Heart left ventricle (tissue), 13 donors: Measurements from ENCODE around the gene LMTK2.

Experiments used
- POLR2A ChIP-seq, 2 donors: fragments of 450-650 bp; IDR thresholded peaks; one replicate each; pipeline ENCODE4 v1.6.1; 2017; ENCODE audit warnings: antibody characterized with exemption in 2 of 2, mild to moderate bottlenecking in 2 of 2, moderate library complexity in 2 of 2
- TF ChIP-seq, protein P1 (sequence below), 12 donors: fragments of 200-600 bp; sonication (generic) in 4 of 12; IDR thresholded peaks; one replicate each; pipeline versions ENCODE4 v1.5.0 to v1.8.0; 2018 to 2022; ENCODE audit warnings: antibody characterized with exemption in 12 of 12, mild to moderate bottlenecking in 5 of 12
- donor health status: ischemic (EF 13 %, LVEDD 7.1; RV severe dilation, severe dysfunction).
- donor health status: DM: no; HTN: yes; CAD: no.
- donor health status: DM: no; HTN: no; CAD: no.
- donor health status: ischemic (EF 25% LVEDD 6.9; RV normal size, moderate dysfunction).
- donor health status: ischemic (EF 25% LVEDD 5.7; RV mildly dilated, moderate dysfunction).
- donor health status: ischemic (EF 35%, LVEDD 5.7; RV mildly dilated, moderate dysfunction).
- donor health status: nonischemic (EF 11% LVEDD 7.7; RV severe dilation, severe dysfunction).
- donor health status: DM: yes; HTN: yes; CAD: no.
- donor health status: PGD.
- donor health status: ischemic (EF 29% LVEDD 5.4; RV normal size, mild dysfunction).
- donor health status: nonischemic (EF 23%, LVEDD 6.1; RV moderate dilation, normal function).

DNA sequence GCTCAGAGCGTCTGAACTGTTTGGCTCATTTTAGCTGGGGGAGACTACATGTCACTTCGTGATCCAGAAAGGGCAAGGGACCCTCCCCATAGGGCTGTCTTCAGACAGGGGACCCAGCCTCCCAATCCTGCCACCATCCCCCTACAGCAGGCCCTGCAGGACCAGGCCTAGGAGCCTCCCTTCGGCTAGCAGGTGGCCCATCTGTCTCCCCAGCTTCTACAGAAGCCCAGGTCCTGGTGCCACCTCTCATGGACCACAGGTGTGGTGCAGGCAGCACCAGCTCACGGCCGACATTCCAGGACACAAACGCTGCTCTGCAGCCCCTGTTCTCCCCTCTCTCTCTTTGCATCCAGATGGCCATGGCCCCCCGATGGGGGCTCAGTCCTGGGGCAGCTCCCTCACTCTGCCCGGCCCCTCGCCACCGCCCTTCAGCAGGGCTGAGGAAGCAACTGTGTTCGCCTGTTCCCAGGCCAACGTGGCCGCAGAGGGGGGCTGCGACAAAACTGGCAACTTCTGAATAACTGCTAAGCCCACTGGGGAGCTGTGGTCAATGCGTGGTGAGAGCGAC, 135.1 kb downstream of the LMTK2 start:
- TF ChIP-seq, protein P1, sequence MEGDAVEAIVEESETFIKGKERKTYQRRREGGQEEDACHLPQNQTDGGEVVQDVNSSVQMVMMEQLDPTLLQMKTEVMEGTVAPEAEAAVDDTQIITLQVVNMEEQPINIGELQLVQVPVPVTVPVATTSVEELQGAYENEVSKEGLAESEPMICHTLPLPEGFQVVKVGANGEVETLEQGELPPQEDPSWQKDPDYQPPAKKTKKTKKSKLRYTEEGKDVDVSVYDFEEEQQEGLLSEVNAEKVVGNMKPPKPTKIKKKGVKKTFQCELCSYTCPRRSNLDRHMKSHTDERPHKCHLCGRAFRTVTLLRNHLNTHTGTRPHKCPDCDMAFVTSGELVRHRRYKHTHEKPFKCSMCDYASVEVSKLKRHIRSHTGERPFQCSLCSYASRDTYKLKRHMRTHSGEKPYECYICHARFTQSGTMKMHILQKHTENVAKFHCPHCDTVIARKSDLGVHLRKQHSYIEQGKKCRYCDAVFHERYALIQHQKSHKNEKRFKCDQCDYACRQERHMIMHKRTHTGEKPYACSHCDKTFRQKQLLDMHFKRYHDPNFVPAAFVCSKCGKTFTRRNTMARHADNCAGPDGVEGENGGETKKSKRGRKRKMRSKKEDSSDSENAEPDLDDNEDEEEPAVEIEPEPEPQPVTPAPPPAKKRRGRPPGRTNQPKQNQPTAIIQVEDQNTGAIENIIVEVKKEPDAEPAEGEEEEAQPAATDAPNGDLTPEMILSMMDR (IDR thresholded peaks at IDR 0.05), result peak in 1 of 12 donors; percentile 18
- TF ChIP-seq POLR2A (IDR thresholded peaks at IDR 0.05), result no peak
